Activated T-helper 17 cell treated with anti-CD3 and anti-CD28 coated beads, Interleukin-2, amount 50 U/mL, for 72 hours (primary cell): ENCODE data around the gene DNER. TPM values are rescaled to one million over a fixed set of nuclear protein-coding genes. Genes with fewer than 3 reads are reported as not detected.

Experiments used
- ATAC-seq: fragments of 150-1000 bp; cut with Tn5 transposase; replicated peaks from 2 replicates; pipeline ENCODE4 v1.10.0; 2021; ENCODE audit warnings: mild to moderate bottlenecking, moderate library complexity
- H3K27ac Mint-ChIP-seq: one replicate; pipeline ENCODE4 v1.8.0; 2022; ENCODE audit warnings: mixed read lengths
- H3K27me3 Mint-ChIP-seq: one replicate; pipeline ENCODE4 v1.8.0; 2022; ENCODE audit warnings: mixed read lengths
- H3K36me3 Mint-ChIP-seq: one replicate; pipeline ENCODE4 v1.8.0; 2022; ENCODE audit warnings: low read depth, mild to moderate bottlenecking, mixed read lengths
- H3K4me1 Mint-ChIP-seq: one replicate; pipeline ENCODE4 v1.8.0; 2022; ENCODE audit warnings: mixed read lengths
- H3K4me3 Mint-ChIP-seq: one replicate; pipeline ENCODE4 v1.8.0; 2022; ENCODE audit warnings: mild to moderate bottlenecking, mixed read lengths
- H3K9me3 Mint-ChIP-seq: one replicate; pipeline ENCODE4 v1.8.0; 2022; ENCODE audit warnings: mixed read lengths
- total RNA-seq, 2 donors: library from RNA; stranded (reverse); gene quantifications; one replicate each; pipeline ENCODE4 v1.2.3, GENCODE V29; 2022

The DNER gene
- total RNA-seq, 2 donors from 2014 or later, result not detected

- peaks cover 7% of the 10 kb centered on the region for H3K9me3 Mint-ChIP-seq
- no peaks in the 10 kb centered on the region for H3K4me1 Mint-ChIP-seq
- H3K36me3 Mint-ChIP-seq, result no peaks in the 10 kb centered on the region
- H3K27ac Mint-ChIP-seq, result no peak overlapping the region
- ATAC-seq, result no peak
- H3K4me3 Mint-ChIP-seq, result no peak overlapping the region
- H3K27me3 Mint-ChIP-seq, result peaks cover 10% of the 10 kb centered on the region
Measured at GRCh38 chr2:229409751-229410181, 304.6 kb downstream of the DNER start.

- Mint-ChIP-seq H3K9me3 (peaks cover 7% of the 10 kb centered on the region), H3K27me3 (peaks cover 7% of the 10 kb centered on the region), H3K4me1 (no peaks in the 10 kb centered on the region), H3K27ac (no peak overlapping the region), H3K36me3 (no peaks in the 10 kb centered on the region), H3K4me3 (no peak overlapping the region)
- no peak for ATAC-seq
Measured at GRCh38 chr2:229408962-229409361, 305.4 kb downstream of the DNER start.

GRCh38 chr2:229408356-229408755, 306.0 kb downstream of the DNER start:
- no peak for ATAC-seq
- Mint-ChIP-seq H3K9me3 (peaks cover 7% of the 10 kb centered on the region), H3K27ac (no peak overlapping the region), H3K4me3 (no peak overlapping the region), H3K4me1 (no peaks in the 10 kb centered on the region), H3K36me3 (no peaks in the 10 kb centered on the region), H3K27me3 (peaks cover 7% of the 10 kb centered on the region)

- Mint-ChIP-seq H3K36me3 (no peaks in the 10 kb centered on the region), H3K4me1 (no peaks in the 10 kb centered on the region), H3K9me3 (peaks cover 7% of the 10 kb centered on the region), H3K27ac (no peak overlapping the region), H3K27me3 (peaks cover 4% of the 10 kb centered on the region), H3K4me3 (no peak overlapping the region)
- no peak for ATAC-seq
Measured at GRCh38 chr2:229407170-229407569, 307.2 kb downstream of the DNER start.

- no peaks in the 10 kb centered on the region for H3K36me3 Mint-ChIP-seq
- H3K27me3 Mint-ChIP-seq, result peaks cover 4% of the 10 kb centered on the region
- no peak overlapping the region for H3K4me3 Mint-ChIP-seq
- H3K9me3 Mint-ChIP-seq, result peaks cover 7% of the 10 kb centered on the region
- ATAC-seq, result no peak
- no peak overlapping the region for H3K27ac Mint-ChIP-seq
- no peaks in the 10 kb centered on the region for H3K4me1 Mint-ChIP-seq
Measured at GRCh38 chr2:229405796-229406195, 308.6 kb downstream of the DNER start.

GRCh38 chr2:229403296-229403695, 311.1 kb downstream of the DNER start:
- H3K4me1 Mint-ChIP-seq, result no peaks in the 10 kb centered on the region
- peaks cover 4% of the 10 kb centered on the region for H3K9me3 Mint-ChIP-seq
- H3K36me3 Mint-ChIP-seq, result no peaks in the 10 kb centered on the region
- H3K4me3 Mint-ChIP-seq, result no peak overlapping the region
- no peaks in the 10 kb centered on the region for H3K27me3 Mint-ChIP-seq
- ATAC-seq, result no peak
- no peak overlapping the region for H3K27ac Mint-ChIP-seq

GRCh38 chr2:229401171-229401865, 313.0 kb downstream of the DNER start:
- Mint-ChIP-seq H3K27me3 (no peaks in the 10 kb centered on the region), H3K4me3 (no peak overlapping the region), H3K9me3 (no peaks in the 10 kb centered on the region), H3K36me3 (no peaks in the 10 kb centered on the region), H3K27ac (no peak overlapping the region), H3K4me1 (no peaks in the 10 kb centered on the region)
- no peak for ATAC-seq

GRCh38 chr2:229393926-229394325, 320.4 kb downstream of the DNER start:
- H3K27ac Mint-ChIP-seq, result no peak overlapping the region
- H3K4me3 Mint-ChIP-seq, result no peak overlapping the region
- peaks cover 4% of the 10 kb centered on the region for H3K27me3 Mint-ChIP-seq
- H3K4me1 Mint-ChIP-seq, result no peaks in the 10 kb centered on the region
- peaks cover 5% of the 10 kb centered on the region for H3K9me3 Mint-ChIP-seq
- ATAC-seq, result no peak
- H3K36me3 Mint-ChIP-seq, result no peaks in the 10 kb centered on the region

- Mint-ChIP-seq H3K9me3 (peaks cover 7% of the 10 kb centered on the region), H3K27me3 (peaks cover 4% of the 10 kb centered on the region), H3K4me1 (no peaks in the 10 kb centered on the region), H3K27ac (no peak overlapping the region), H3K4me3 (no peak overlapping the region), H3K36me3 (no peaks in the 10 kb centered on the region)
- ATAC-seq, result no peak
Measured at GRCh38 chr2:229392196-229392595, 322.2 kb downstream of the DNER start.

- peaks cover 18% of the 10 kb centered on the region for H3K9me3 Mint-ChIP-seq
- H3K4me3 Mint-ChIP-seq, result no peak overlapping the region
- no peak for ATAC-seq
- no peaks in the 10 kb centered on the region for H3K27me3 Mint-ChIP-seq
- no peaks in the 10 kb centered on the region for H3K36me3 Mint-ChIP-seq
- H3K27ac Mint-ChIP-seq, result no peak overlapping the region
- no peaks in the 10 kb centered on the region for H3K4me1 Mint-ChIP-seq
Measured at GRCh38 chr2:229388731-229389130, 325.6 kb downstream of the DNER start.

- H3K27ac Mint-ChIP-seq, result no peak overlapping the region
- H3K4me1 Mint-ChIP-seq, result no peaks in the 10 kb centered on the region
- no peak for ATAC-seq
- H3K9me3 Mint-ChIP-seq, result peaks cover 24% of the 10 kb centered on the region
- no peak overlapping the region for H3K4me3 Mint-ChIP-seq
- no peaks in the 10 kb centered on the region for H3K36me3 Mint-ChIP-seq
- H3K27me3 Mint-ChIP-seq, result no peaks in the 10 kb centered on the region
Measured at GRCh38 chr2:229387866-229388265, 326.5 kb downstream of the DNER start.

- no peak for ATAC-seq
- Mint-ChIP-seq H3K27me3 (peaks cover 7% of the 10 kb centered on the region), H3K4me3 (no peak overlapping the region), H3K9me3 (peaks cover 11% of the 10 kb centered on the region), H3K27ac (no peak overlapping the region), H3K36me3 (no peaks in the 10 kb centered on the region), H3K4me1 (no peaks in the 10 kb centered on the region)
Measured at GRCh38 chr2:229380101-229380625, 334.2 kb downstream of the DNER start.

GRCh38 chr2:229378386-229378785, 336.0 kb downstream of the DNER start:
- Mint-ChIP-seq H3K9me3 (peaks cover 2% of the 10 kb centered on the region), H3K27me3 (peaks cover 7% of the 10 kb centered on the region), H3K4me1 (no peaks in the 10 kb centered on the region), H3K4me3 (no peak overlapping the region), H3K36me3 (no peaks in the 10 kb centered on the region), H3K27ac (no peak overlapping the region)
- no peak for ATAC-seq

- H3K27ac Mint-ChIP-seq, result no peak overlapping the region
- ATAC-seq, result no peak
- H3K4me1 Mint-ChIP-seq, result no peaks in the 10 kb centered on the region
- no peak overlapping the region for H3K4me3 Mint-ChIP-seq
- H3K36me3 Mint-ChIP-seq, result no peaks in the 10 kb centered on the region
- H3K9me3 Mint-ChIP-seq, result no peaks in the 10 kb centered on the region
- peaks cover 18% of the 10 kb centered on the region for H3K27me3 Mint-ChIP-seq
Measured at GRCh38 chr2:229376866-229377265, 337.5 kb downstream of the DNER start.

- no peak for ATAC-seq
- no peaks in the 10 kb centered on the region for H3K4me1 Mint-ChIP-seq
- H3K27me3 Mint-ChIP-seq, result peaks cover 20% of the 10 kb centered on the region
- no peaks in the 10 kb centered on the region for H3K36me3 Mint-ChIP-seq
- no peak overlapping the region for H3K27ac Mint-ChIP-seq
- H3K9me3 Mint-ChIP-seq, result no peaks in the 10 kb centered on the region
- no peak overlapping the region for H3K4me3 Mint-ChIP-seq
Measured at GRCh38 chr2:229375251-229375650, 339.1 kb downstream of the DNER start.
